Stomach smooth muscle (tissue), 2 donors: ENCODE results near the gene RASL11A.

Experiments used
- H3K27ac ChIP-seq: one replicate; pipeline ENCODE4 v1.7.0; 2013; ENCODE audit warnings: mild to moderate bottlenecking, low read length, inconsistent platforms
- H3K27me3 ChIP-seq, 2 donors: one replicate each; pipeline ENCODE4 v1.7.0; 2013; ENCODE audit warnings: low read length in 2 of 2; ENCODE audit not compliant: insufficient read depth in 2 of 2, control insufficient read depth in 1 of 2
- H3K36me3 ChIP-seq, 2 donors: one replicate each; pipeline ENCODE4 v1.7.0; 2013; ENCODE audit warnings: low read length in 2 of 2; ENCODE audit not compliant: control insufficient read depth in 2 of 2, insufficient read depth in 2 of 2
- H3K4me1 ChIP-seq: one replicate; pipeline ENCODE4 v1.7.0; 2013; ENCODE audit warnings: low read length; ENCODE audit not compliant: control insufficient read depth, insufficient read depth
- H3K4me3 ChIP-seq, 2 donors: one replicate each; pipeline ENCODE4 v1.7.0; 2013; ENCODE audit warnings: low read length in 2 of 2
- H3K9ac ChIP-seq, 2 donors: one replicate each; pipeline ENCODE4 v1.7.0; 2013; ENCODE audit warnings: low read length in 2 of 2, mild to moderate bottlenecking in 1 of 2
- H3K9me3 ChIP-seq, 2 donors: one replicate each; pipeline ENCODE4 v1.7.0; 2013; ENCODE audit warnings: low read length in 2 of 2; ENCODE audit not compliant: control insufficient read depth in 2 of 2
- donor health status: healthy.
- donor health status: Pancreatic carcinoma.

RASL11A gene

DNA sequence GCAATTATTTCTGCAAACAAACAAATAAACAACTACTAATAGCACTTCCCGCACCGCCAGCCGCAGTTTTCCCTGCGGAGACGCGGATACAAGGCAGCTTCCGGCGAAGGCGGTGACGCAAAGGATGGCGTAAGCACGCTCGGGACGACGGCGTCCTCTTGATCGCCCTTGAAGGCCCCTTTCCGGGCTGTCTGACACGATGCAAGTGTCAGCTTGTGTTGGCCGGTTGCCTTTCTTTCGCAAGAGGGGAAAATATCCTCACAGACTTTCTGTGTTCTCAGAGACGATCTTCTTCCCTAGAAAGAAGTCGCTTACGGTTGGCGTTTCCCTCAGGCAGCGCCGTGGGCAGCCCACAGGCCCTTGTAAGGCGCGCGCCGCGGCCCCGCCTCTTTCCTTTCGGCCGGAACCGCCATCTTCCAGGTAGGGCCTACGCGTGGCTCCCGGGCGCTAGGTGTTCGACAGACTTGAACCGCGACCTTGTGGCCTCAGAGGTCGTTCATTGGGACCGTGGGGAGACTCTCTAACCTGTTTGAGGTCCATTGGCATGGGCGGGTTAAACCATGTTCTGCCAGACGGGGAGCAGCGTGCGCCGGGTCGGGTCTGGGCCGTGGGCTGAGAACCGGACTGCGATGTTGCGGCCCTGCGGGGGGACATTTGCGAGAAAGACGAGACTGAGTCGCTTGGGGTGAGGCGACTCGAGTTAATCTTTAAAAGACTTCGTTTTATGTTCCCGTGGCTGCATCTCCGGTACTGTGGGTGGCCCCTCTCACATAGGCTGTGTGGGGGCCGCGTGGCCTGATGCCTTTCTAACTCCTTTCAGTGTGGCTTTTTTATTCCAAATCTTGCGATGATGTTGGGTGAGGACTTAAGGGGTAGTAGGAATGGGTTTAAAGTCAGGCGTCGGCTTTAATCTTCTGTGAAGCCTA is 19.2 kb upstream of the RASL11A start, which contains the start of gene RPL21:
TSS of gene RPL21 (plus strand) at position 393 of the 926 bp plus-strand sequence. CDS start 2,219 bp downstream, outside the sequence.
- peak within 1 kb of the TSS; percentile 92 to 99 for H3K4me3 ChIP-seq
- H3K4me1 ChIP-seq = peaks cover 15% of the 10 kb centered on the region
- peaks cover 7 to 11% of the 10 kb centered on the region in 2 donors for H3K36me3 ChIP-seq
- H3K27me3 ChIP-seq = no peaks in the 10 kb centered on the region
- no peaks in the 10 kb centered on the region for H3K9me3 ChIP-seq
- peak within 1 kb of the TSS; percentile 99 for H3K27ac ChIP-seq
- H3K9ac ChIP-seq = peak within 1 kb of the TSS; percentile 100

- Histone ChIP-seq H3K27ac (peak overlapping the region; percentile 99), H3K4me3 (peak overlapping the region; percentile 92 to 99), H3K4me1 (peaks cover 15% of the 10 kb centered on the region)
Measured at GRCh38 chr13:27252467-27252866, 18.2 kb upstream of the RASL11A start.

GRCh38 chr13:27257233-27257568 is 13.4 kb upstream of the RASL11A start:
- H3K9ac ChIP-seq = no peak overlapping the region
- H3K27ac ChIP-seq = no peak overlapping the region
- peaks cover 20 to 36% of the 10 kb centered on the region in 2 donors for H3K36me3 ChIP-seq
- no peaks in the 10 kb centered on the region for H3K9me3 ChIP-seq
- no peaks in the 10 kb centered on the region for H3K27me3 ChIP-seq
- H3K4me1 ChIP-seq = peaks cover 15% of the 10 kb centered on the region
- H3K4me3 ChIP-seq = no peak overlapping the region

More at GRCh38 chr13:27252467-27252866, 18.2 kb upstream of the RASL11A start:
- Histone ChIP-seq H3K27me3 (no peaks in the 10 kb centered on the region), H3K9ac (peak overlapping the region; percentile 100), H3K9me3 (no peaks in the 10 kb centered on the region), H3K36me3 (peaks cover 14 to 16% of the 10 kb centered on the region in 2 donors)

GRCh38 chr13:27257648-27258253 is 12.9 kb upstream of the RASL11A start:
- H3K4me3 ChIP-seq = no peak overlapping the region
- peaks cover 20 to 36% of the 10 kb centered on the region in 2 donors for H3K36me3 ChIP-seq
- H3K9me3 ChIP-seq = no peaks in the 10 kb centered on the region
- H3K9ac ChIP-seq = no peak overlapping the region
- no peak overlapping the region for H3K27ac ChIP-seq
- peaks cover 13% of the 10 kb centered on the region for H3K4me1 ChIP-seq
- no peaks in the 10 kb centered on the region for H3K27me3 ChIP-seq

GRCh38 chr13:27258637-27259386 is 11.8 kb upstream of the RASL11A start:
- H3K27ac ChIP-seq = no peak overlapping the region
- H3K9me3 ChIP-seq = no peaks in the 10 kb centered on the region
- H3K36me3 ChIP-seq = peaks cover 20 to 36% of the 10 kb centered on the region in 2 donors
- no peaks in the 10 kb centered on the region for H3K27me3 ChIP-seq
- H3K9ac ChIP-seq = no peak overlapping the region
- H3K4me3 ChIP-seq = no peak overlapping the region
- H3K4me1 ChIP-seq = peaks cover 8% of the 10 kb centered on the region

GRCh38 chr13:27259831-27260230 is 10.8 kb upstream of the RASL11A start:
- H3K9me3 ChIP-seq = no peaks in the 10 kb centered on the region
- H3K9ac ChIP-seq = no peak overlapping the region
- peaks cover 17 to 35% of the 10 kb centered on the region in 2 donors for H3K36me3 ChIP-seq
- no peaks in the 10 kb centered on the region for H3K27me3 ChIP-seq
- H3K27ac ChIP-seq = no peak overlapping the region
- H3K4me3 ChIP-seq = no peak overlapping the region
- H3K4me1 ChIP-seq = peaks cover 13% of the 10 kb centered on the region

- peaks cover 9 to 29% of the 10 kb centered on the region in 2 donors for H3K36me3 ChIP-seq
- no peaks in the 10 kb centered on the region for H3K9me3 ChIP-seq
- no peak overlapping the region for H3K27ac ChIP-seq
- peaks cover 26% of the 10 kb centered on the region for H3K4me1 ChIP-seq
- no peaks in the 10 kb centered on the region for H3K27me3 ChIP-seq
- no peak overlapping the region for H3K4me3 ChIP-seq
- H3K9ac ChIP-seq = no peak overlapping the region
Measured at GRCh38 chr13:27261396-27261795, 9.2 kb upstream of the RASL11A start.

- peaks cover 6 to 13% of the 10 kb centered on the region in 2 donors for H3K36me3 ChIP-seq
- no peak overlapping the region for H3K4me3 ChIP-seq
- H3K4me1 ChIP-seq = peaks cover 37% of the 10 kb centered on the region
- H3K9me3 ChIP-seq = no peaks in the 10 kb centered on the region
- H3K9ac ChIP-seq = no peak overlapping the region
- H3K27me3 ChIP-seq = no peaks in the 10 kb centered on the region
- peak overlapping the region; percentile 64 for H3K27ac ChIP-seq
Measured at GRCh38 chr13:27263438-27263837, 7.2 kb upstream of the RASL11A start.

DNA sequence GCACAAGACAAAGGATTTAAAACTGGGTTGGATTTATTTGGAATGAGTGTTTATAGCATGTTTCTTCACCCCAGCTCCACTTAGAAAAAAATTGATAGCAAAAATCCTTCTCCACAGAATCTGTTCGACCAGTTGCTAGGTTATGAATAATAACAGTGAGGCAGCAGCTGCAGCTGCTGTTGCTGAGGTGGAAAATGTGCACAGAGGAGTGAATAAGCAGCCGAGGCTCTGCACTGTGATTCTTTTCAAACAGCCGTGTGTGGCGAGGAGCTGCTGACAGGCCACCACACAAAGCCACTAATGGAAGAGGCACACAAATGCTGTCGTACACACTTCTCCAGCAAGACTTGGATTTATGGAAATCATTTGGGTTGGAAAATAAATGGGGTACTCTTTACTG is 6.4 kb upstream of the RASL11A start:
- Histone ChIP-seq H3K4me1 (peaks cover 40% of the 10 kb centered on the region), H3K9me3 (no peaks in the 10 kb centered on the region), H3K9ac (peak overlapping the region in 1 of 2 donors; percentile 14), H3K4me3 (peak overlapping the region in 1 of 2 donors; percentile 17), H3K36me3 (peaks cover 6 to 7% of the 10 kb centered on the region in 2 donors), H3K27ac (peak overlapping the region; percentile 64), H3K27me3 (no peaks in the 10 kb centered on the region)

GRCh38 chr13:27264648-27265047 is 6.0 kb upstream of the RASL11A start:
- Histone ChIP-seq H3K4me1 (peaks cover 42% of the 10 kb centered on the region), H3K9me3 (no peaks in the 10 kb centered on the region), H3K36me3 (peaks cover 4 to 6% of the 10 kb centered on the region in 2 donors), H3K27me3 (no peaks in the 10 kb centered on the region), H3K9ac (peak overlapping the region in 1 of 2 donors; percentile 14), H3K4me3 (no peak overlapping the region), H3K27ac (peak overlapping the region; percentile 64)
